Duodenal mucosa (tissue), 2 donors: ENCODE results near the gene AIFM1.
A peak's percentile ranks its signal among the peaks of the same experiment; 100 is the strongest.

ENCODE experiments used
- H3K27ac ChIP-seq: one replicate; pipeline ENCODE4 v1.7.0; 2013; ENCODE audit warnings: low read depth, low read length
- H3K27me3 ChIP-seq, 2 donors: one replicate each; pipeline ENCODE4 v1.7.0; 2013; ENCODE audit warnings: low read length in 2 of 2, control low read depth in 1 of 2; ENCODE audit not compliant: insufficient read depth in 2 of 2, control insufficient read depth in 1 of 2
- H3K36me3 ChIP-seq, 2 donors: one replicate each; pipeline ENCODE4 v1.7.0; 2013; ENCODE audit warnings: low read length in 2 of 2, control low read depth in 1 of 2; ENCODE audit not compliant: insufficient read depth in 2 of 2, control insufficient read depth in 1 of 2
- H3K4me1 ChIP-seq, 2 donors: one replicate each; pipeline ENCODE4 v1.7.0; 2013; ENCODE audit warnings: low read length in 2 of 2, control low read depth in 1 of 2; ENCODE audit not compliant: insufficient read depth in 2 of 2, control insufficient read depth in 1 of 2
- H3K4me3 ChIP-seq, 2 donors: one replicate each; pipeline ENCODE4 v1.7.0; 2013; ENCODE audit warnings: low read length in 2 of 2, low read depth in 1 of 2
- H3K9ac ChIP-seq, 2 donors: one replicate each; pipeline ENCODE4 v1.7.0; 2013; ENCODE audit warnings: low read length in 2 of 2, low read depth in 1 of 2
- H3K9me3 ChIP-seq, 2 donors: one replicate each; pipeline ENCODE4 v1.7.0; 2013; ENCODE audit warnings: low read length in 2 of 2, control low read depth in 1 of 2; ENCODE audit not compliant: control insufficient read depth in 1 of 2

AIFM1 gene

DNA sequence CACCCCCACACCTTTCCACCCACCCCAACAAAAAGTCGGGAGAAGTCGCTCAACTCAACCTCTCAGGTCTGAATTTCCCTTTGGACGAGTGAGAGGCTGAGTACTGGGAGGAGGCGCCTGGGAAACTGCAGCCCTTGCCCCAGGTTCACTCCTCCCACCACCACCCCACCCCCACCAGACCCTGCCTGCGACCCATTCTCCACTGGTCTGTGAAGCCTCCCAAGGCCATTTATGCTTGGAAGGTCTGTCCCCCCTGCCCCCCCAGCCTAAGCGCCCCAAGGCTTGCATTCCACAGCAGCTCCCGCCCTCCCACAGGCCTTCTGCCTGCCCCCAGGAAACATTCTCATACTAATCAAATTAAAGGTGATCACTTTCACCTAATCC, 82.5 kb downstream of the AIFM1 start:
- Histone ChIP-seq H3K4me1 (peaks cover 26 to 33% of the 10 kb centered on the region in 2 donors), H3K36me3 (peaks cover 0 to 7% of the 10 kb centered on the region in 2 donors), H3K4me3 (no peak overlapping the region), H3K27me3 (no peaks in the 10 kb centered on the region), H3K9me3 (no peaks in the 10 kb centered on the region), H3K27ac (no peak overlapping the region), H3K9ac (no peak overlapping the region)

DNA sequence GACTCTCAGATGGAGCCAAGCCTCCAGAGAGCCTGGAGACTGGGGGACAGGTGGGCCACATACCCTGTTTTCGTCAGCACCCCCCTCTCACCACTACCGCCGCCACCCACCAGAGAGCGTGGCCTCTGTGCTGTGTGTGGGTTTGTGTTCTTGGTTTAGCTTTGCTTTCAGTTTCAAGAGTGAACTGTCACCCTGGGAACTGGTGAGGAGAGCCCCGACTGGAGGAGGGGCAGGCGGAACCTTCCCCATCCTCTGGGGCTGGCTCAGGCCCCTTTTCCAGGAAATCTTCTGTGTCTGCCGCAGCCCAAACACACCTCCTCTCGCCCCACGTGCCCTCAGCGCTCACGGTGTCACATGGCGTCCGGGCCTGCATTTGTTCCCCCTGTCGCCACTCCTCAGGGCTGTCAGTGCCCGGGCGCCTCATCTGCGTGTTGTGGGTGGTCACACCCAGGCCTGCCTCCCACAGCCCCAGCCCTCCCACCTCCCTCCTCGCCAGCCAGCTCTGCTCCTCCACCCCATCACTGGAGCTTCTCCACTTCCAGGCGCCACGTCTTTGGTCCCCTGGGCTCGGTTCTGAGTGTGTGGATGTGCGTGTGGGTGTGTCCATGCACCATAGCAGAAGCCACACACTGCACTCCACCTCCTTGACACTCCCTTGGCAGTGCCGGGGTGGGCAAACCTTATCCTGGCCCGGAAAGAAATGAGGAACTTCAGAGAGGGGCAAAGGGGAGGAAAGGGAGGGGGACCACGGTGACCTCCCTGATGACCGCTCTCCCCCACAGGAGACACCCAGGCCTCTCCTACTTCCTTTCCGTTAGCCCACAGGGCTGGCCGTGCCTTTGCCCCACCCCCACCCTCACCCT, 83.2 kb downstream of the AIFM1 start:
- no peaks in the 10 kb centered on the region for H3K27me3 ChIP-seq
- peak overlapping the region in 1 of 2 donors; percentile 25 for H3K9ac ChIP-seq
- H3K4me3 ChIP-seq: peak overlapping the region; percentile 40 to 49
- H3K4me1 ChIP-seq: peaks cover 26 to 33% of the 10 kb centered on the region in 2 donors
- H3K9me3 ChIP-seq: no peaks in the 10 kb centered on the region
- peak overlapping the region; percentile 25 for H3K27ac ChIP-seq
- H3K36me3 ChIP-seq: peaks cover 0 to 8% of the 10 kb centered on the region in 2 donors

- H3K27me3 ChIP-seq: no peaks in the 10 kb centered on the region
- no peaks in the 10 kb centered on the region for H3K9me3 ChIP-seq
- H3K4me3 ChIP-seq: peak overlapping the region in 1 of 2 donors; percentile 49
- H3K9ac ChIP-seq: no peak overlapping the region
- H3K4me1 ChIP-seq: peaks cover 26 to 33% of the 10 kb centered on the region in 2 donors
- H3K27ac ChIP-seq: no peak overlapping the region
- H3K36me3 ChIP-seq: peaks cover 0 to 10% of the 10 kb centered on the region in 2 donors
These were observed 84.1 kb downstream of the AIFM1 start for GRCh38 chrX:130081421-130082045.

DNA sequence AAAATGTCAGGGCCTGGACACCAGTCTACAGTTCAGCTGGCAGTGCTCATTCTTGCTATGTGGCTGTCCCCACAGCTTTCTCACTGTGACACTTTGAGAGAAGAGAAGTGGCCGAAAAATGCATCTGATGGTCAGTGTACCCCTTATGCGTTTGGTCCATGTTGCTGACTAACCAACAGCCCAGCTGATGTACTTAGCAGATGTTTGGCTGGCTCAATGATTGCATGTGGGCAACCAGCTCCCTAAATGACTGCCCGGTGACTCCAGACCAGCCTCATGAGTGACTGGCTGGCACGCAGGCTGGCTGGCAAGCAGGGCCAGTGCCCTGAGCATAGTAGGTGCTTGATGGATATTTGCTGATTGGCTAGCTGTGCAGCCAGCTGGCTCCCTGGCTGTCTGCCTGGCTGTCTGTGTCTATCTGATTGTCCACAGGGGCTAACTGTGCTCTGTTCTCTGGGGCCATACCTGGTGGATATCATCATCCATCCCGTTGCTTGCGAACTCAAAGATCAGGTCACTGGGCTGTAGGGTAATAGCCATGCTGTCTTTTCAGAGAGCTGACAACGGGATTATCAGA, 84.8 kb downstream of the AIFM1 start:
- no peak overlapping the region for H3K4me3 ChIP-seq
- H3K27me3 ChIP-seq: no peaks in the 10 kb centered on the region
- no peaks in the 10 kb centered on the region for H3K9me3 ChIP-seq
- H3K9ac ChIP-seq: no peak overlapping the region
- H3K36me3 ChIP-seq: peaks cover 0 to 10% of the 10 kb centered on the region in 2 donors
- H3K27ac ChIP-seq: no peak overlapping the region
- H3K4me1 ChIP-seq: peaks cover 22 to 28% of the 10 kb centered on the region in 2 donors

DNA sequence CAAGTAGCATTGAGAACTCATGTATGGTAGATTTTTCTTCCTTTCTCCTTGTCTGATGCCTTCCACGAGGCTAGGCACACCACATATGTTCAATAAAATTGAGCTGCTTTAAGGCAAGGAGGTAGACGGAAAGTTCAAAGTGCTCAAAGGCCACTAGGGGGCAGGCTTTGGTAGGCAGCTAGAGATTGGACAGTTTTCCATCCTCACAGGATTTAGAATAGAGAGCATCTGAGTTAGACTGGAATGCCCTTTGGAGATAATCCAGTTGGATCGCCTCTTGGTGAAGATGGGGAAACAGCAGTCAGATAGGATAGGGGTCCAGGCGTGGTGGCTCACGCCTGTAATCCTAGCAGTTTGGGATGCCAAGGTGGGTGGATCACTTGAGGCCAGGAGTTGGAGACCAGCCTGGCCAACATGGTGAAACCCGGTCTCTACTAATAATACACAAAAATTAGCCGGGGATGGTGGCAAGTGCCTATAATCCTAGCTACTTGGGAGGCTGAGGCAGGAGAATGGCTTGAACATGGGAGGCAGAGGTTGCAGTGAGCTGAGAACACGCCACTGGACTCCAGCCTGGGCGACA, 85.7 kb downstream of the AIFM1 start:
- H3K36me3 ChIP-seq: peaks cover 0 to 10% of the 10 kb centered on the region in 2 donors
- H3K4me3 ChIP-seq: no peak overlapping the region
- H3K9ac ChIP-seq: no peak overlapping the region
- H3K9me3 ChIP-seq: no peaks in the 10 kb centered on the region
- no peak overlapping the region for H3K27ac ChIP-seq
- peaks cover 16 to 18% of the 10 kb centered on the region in 2 donors for H3K4me1 ChIP-seq
- H3K27me3 ChIP-seq: no peaks in the 10 kb centered on the region
